HG02852 (cell line): ENCODE results near the gene SETMAR.

ENCODE experiments used
- ATAC-seq: cut with Tn5 transposase; IDR thresholded peaks from one replicate; pipeline ENCODE4 v1.9.1; 2021; ENCODE audit warnings: mild to moderate bottlenecking, moderate library complexity; ENCODE audit not compliant: unreplicated experiment

Gene SETMAR

GRCh38 chr3:4351164-4351855 is 48.1 kb downstream of the SETMAR start:
- peak; percentile 47 for ATAC-seq

- ATAC-seq: no peak
Measured at GRCh38 chr3:4351872-4352271, 48.7 kb downstream of the SETMAR start.

- no peak for ATAC-seq
Measured at GRCh38 chr3:4355401-4356219, 52.4 kb downstream of the SETMAR start.

- ATAC-seq: no peak
Measured at GRCh38 chr3:4356220-4356540, 53.0 kb downstream of the SETMAR start.

GRCh38 chr3:4356546-4357410 is 53.6 kb downstream of the SETMAR start:
- no peak for ATAC-seq

- ATAC-seq: no peak
Measured at GRCh38 chr3:4358273-4358672, 55.1 kb downstream of the SETMAR start.

- no peak for ATAC-seq
Measured at GRCh38 chr3:4359805-4360502, 56.8 kb downstream of the SETMAR start.

GRCh38 chr3:4360817-4361216 is 57.6 kb downstream of the SETMAR start:
- ATAC-seq: no peak

GRCh38 chr3:4362523-4362922 is 59.4 kb downstream of the SETMAR start:
- no peak for ATAC-seq
